Heart right ventricle (tissue), 16 donors: ENCODE measurements around the gene TOP1. TPM values are rescaled to one million over a fixed set of nuclear protein-coding genes. Genes with fewer than 3 reads are reported as not detected.
"Not testable (repeated sequence)": the region's sequence is repeated elsewhere in the genome, so short reads cannot be mapped to it uniquely, and the experiment has no call there.

Experiments used
- ATAC-seq, 8 donors: fragments of 200-7000 bp; cut with Tn5 transposase; one replicate each; pipeline ENCODE4 v1.9.1; 2020; ENCODE audit warnings: mild to moderate bottlenecking in 8 of 8, moderate library complexity in 8 of 8, moderate number of reproducible peaks in 1 of 8
- DNase-seq, 2 donors: peaks; one replicate each; pipeline ENCODE4 v3.0.0-alpha.2; 2020
- H3K27ac ChIP-seq, 10 donors: fragments of 200-600 bp; sonication (generic) in 2 of 10; one replicate each; pipeline versions ENCODE4 v1.5.0 to v1.8.0; 2020 to 2022; ENCODE audit warnings: mild to moderate bottlenecking in 3 of 10
- H3K27me3 ChIP-seq, 7 donors: fragments of 200-600 bp; one replicate each; pipeline ENCODE4 v1.8.0; 2021 to 2022; ENCODE audit warnings: mild to moderate bottlenecking in 2 of 7
- H3K36me3 ChIP-seq, 9 donors: fragments of 200-600 bp; sonication (generic) in 1 of 9; one replicate each; pipeline versions ENCODE4 v1.5.0 to v1.8.0; 2020 to 2022; ENCODE audit warnings: mild to moderate bottlenecking in 2 of 9
- H3K4me1 ChIP-seq, 9 donors: fragments of 200-600 bp; sonication (generic) in 1 of 9; one replicate each; pipeline versions ENCODE4 v1.5.0 to v1.8.0; 2020 to 2022; ENCODE audit warnings: mild to moderate bottlenecking in 4 of 9
- H3K4me3 ChIP-seq, 10 donors: fragments of 200-600 bp; sonication (generic) in 2 of 10; one replicate each; pipeline versions ENCODE4 v1.5.0 to v1.8.0; 2020 to 2022; ENCODE audit warnings: mild to moderate bottlenecking in 7 of 10, moderate library complexity in 2 of 10
- H3K9me3 ChIP-seq, 11 donors: fragments of 200-600 bp in 10 of 11; sonication (generic) in 2 of 11; one replicate each; pipeline versions ENCODE4 v1.5.0 to v1.8.0; 2013 to 2022; ENCODE audit warnings: mild to moderate bottlenecking in 2 of 11, control low read depth in 1 of 11, moderate library complexity in 1 of 11
- CTCF ChIP-seq, 9 donors: fragments of 200-600 bp; sonication (generic) in 2 of 9; IDR thresholded peaks; one replicate each; pipeline versions ENCODE4 v1.5.0 to v1.8.0; 2021 to 2022; ENCODE audit warnings: antibody characterized with exemption in 9 of 9, mild to moderate bottlenecking in 5 of 9, moderate library complexity in 1 of 9
- WGBS, 2 donors: extraction: QIAGEN DNeasy Blood & Tissue Kit; methylation state at CpG; one replicate each; pipeline ENCODE4 v1.1.7; 2013; ENCODE audit warnings: inconsistent platforms in 1 of 2; 5-methylcytosine and 5-hydroxymethylcytosine counted together
- intact Hi-C, 10 donors: fragments of 100-400 bp; cut with DNase I; formaldehyde crosslinking; loops; one replicate each; pipeline versions ENCODE4 v1.11.1 to v1.14.2; 2022
- polyA plus RNA-seq, 2 donors: library from polyadenylated mRNA; stranded (reverse); fragments of 200-250 nt; gene quantifications; one replicate each; pipeline ENCODE4 v1.2.3, GENCODE V29; 2013
- total RNA-seq, 10 donors: library from RNA; stranded (reverse); fragmentation: NEBNext Ultra II Directional in 3 of 10; extraction: Animal tissue kit (Norgen Biotek cat#: 25700) in 3 of 10; gene quantifications; one replicate each; pipeline versions ENCODE4 v1.2.1 to v1.2.4, GENCODE V29; 2021 to 2023
- donor health status: Arrhythmogenic right ventricular cardiomyopathy.
- donor health status: ischemic (EF 13 %, LVEDD 7.1; RV severe dilation, severe dysfunction).
- donor health status: healthy with polysubstance abuse.
- donor health status: DM: no; HTN: yes; CAD: no.
- donor health status: DM: no; HTN: no; CAD: no.
- donor health status: ischemic (EF 25% LVEDD 6.9; RV normal size, moderate dysfunction).
- donor health status: ischemic (EF 25% LVEDD 5.7; RV mildly dilated, moderate dysfunction).
- donor health status: healthy.
- donor health status: DM: yes; HTN: yes; CAD: no.
- donor health status: Ischemic cardiomyopathy.
- donor health status: ischemic (EF 35%, LVEDD 5.7; RV mildly dilated, moderate dysfunction).
- donor health status: nonischemic (EF 11% LVEDD 7.7; RV severe dilation, severe dysfunction).
- donor health status: DM: yes; HTN: yes; CAD: no.
- donor health status: PGD.
- donor health status: ischemic (EF 29% LVEDD 5.4; RV normal size, mild dysfunction).
- donor health status: nonischemic (EF 23%, LVEDD 6.1; RV moderate dilation, normal function).

The TOP1 gene
- total and polyA plus RNA-seq, 12 donors: 13.5 to 28.3 (median 23.1) TPM

GRCh38 chr20:41000628-41001027 is 28.0 kb upstream of the TOP1 start:
- 75 to 84% methylated on average over 2 of the region's 2 CpGs for WGBS, 2 donors
- intact Hi-C loops: no loop called here
- no peaks in the 10 kb centered on the region for H3K27me3 ChIP-seq
- H3K4me1 ChIP-seq: peaks cover 3 to 42% (median 33%) of the 10 kb centered on the region in 9 donors
- ATAC-seq (no peak), DNase-seq (no peak)
- no peak overlapping the region for H3K27ac ChIP-seq
- no peak for TF ChIP-seq CTCF (IDR thresholded peaks at IDR 0.05)
- H3K36me3 ChIP-seq: no peaks in the 10 kb centered on the region
- no peaks in the 10 kb centered on the region for H3K9me3 ChIP-seq
- no peak overlapping the region for H3K4me3 ChIP-seq

- no peak overlapping the region for H3K4me3 ChIP-seq
- WGBS, 2 donors: 88 to 93% methylated on average over 4 of the region's 4 CpGs
- H3K36me3 ChIP-seq: no peaks in the 10 kb centered on the region
- DNase-seq (no peak), ATAC-seq (no peak)
- no peaks in the 10 kb centered on the region for H3K27me3 ChIP-seq
- intact Hi-C loops: no loop called here
- no peak overlapping the region for H3K27ac ChIP-seq
- H3K4me1 ChIP-seq: peaks cover 3 to 51% (median 39%) of the 10 kb centered on the region in 9 donors
- H3K9me3 ChIP-seq: peaks cover 0 to 7% (median 0%) of the 10 kb centered on the region in 11 donors
- no peak for TF ChIP-seq CTCF (IDR thresholded peaks at IDR 0.05)
Observed at GRCh38 chr20:41001497-41001896, 27.1 kb upstream of the TOP1 start.

GRCh38 chr20:41002842-41003142 is 25.8 kb upstream of the TOP1 start:
- WGBS, 2 donors: 97 to 100% methylated on average over 1 of the region's 1 CpG
- no peaks in the 10 kb centered on the region for H3K27me3 ChIP-seq
- intact Hi-C loops: no loop called here
- peaks cover 0 to 14% (median 0%) of the 10 kb centered on the region in 11 donors for H3K9me3 ChIP-seq
- H3K36me3 ChIP-seq: no peaks in the 10 kb centered on the region
- no peak for DNase-seq
- peaks cover 3 to 64% (median 39%) of the 10 kb centered on the region in 9 donors for H3K4me1 ChIP-seq
- no peak overlapping the region for H3K4me3 ChIP-seq
- no peak for ATAC-seq
- no peak for TF ChIP-seq CTCF (IDR thresholded peaks at IDR 0.05)
- H3K27ac ChIP-seq: peak overlapping the region in 7 of 10 donors; percentile 21 to 86 (median 46)

- Histone ChIP-seq H3K4me3 (peak overlapping the region in 1 of 10 donors; percentile 16), H3K4me1 (peaks cover 3 to 69% (median 39%) of the 10 kb centered on the region in 9 donors), H3K27me3 (no peaks in the 10 kb centered on the region), H3K9me3 (peaks cover 0 to 14% (median 0%) of the 10 kb centered on the region in 11 donors), H3K36me3 (no peaks in the 10 kb centered on the region), H3K27ac (peak overlapping the region in 8 of 10 donors; percentile 21 to 86 (median 41))
- ATAC-seq (peak in 7 of 8 donors; percentile 22 to 77 (median 54)), DNase-seq (peak; percentile 11 to 38)
- no peak for TF ChIP-seq CTCF (IDR thresholded peaks at IDR 0.05)
- intact Hi-C loops: no loop called here
- whole genome bisulfite sequencing, 2 donors: 61 to 72% methylated on average over 12 of the region's 12 CpGs
Observed at GRCh38 chr20:41003143-41003935, 25.3 kb upstream of the TOP1 start.

GRCh38 chr20:41003936-41004294 is 24.7 kb upstream of the TOP1 start:
- DNase-seq, H3K36me3 ChIP-seq, ATAC-seq, H3K27me3 ChIP-seq, intact Hi-C loops, H3K4me3 ChIP-seq: not testable (repeated sequence)
- WGBS, 2 donors: 95 to 97% methylated on average over 6 of the region's 6 CpGs
- H3K4me1 ChIP-seq: peaks cover 3 to 73% (median 39%) of the 10 kb centered on the region in 9 donors
- H3K9me3 ChIP-seq: peaks cover 0 to 14% (median 0%) of the 10 kb centered on the region in 11 donors
- H3K27ac ChIP-seq: peak overlapping the region in 6 of 10 donors; percentile 30 to 86 (median 55)
